Calu3 (cell line): ENCODE measurements around the gene UPK3A. TPM values are rescaled to one million over a fixed set of nuclear protein-coding genes. Genes with fewer than 3 reads are reported as not detected.

Experiments used
- BruUV-seq: library from RNA; stranded (reverse); fragments of 400-500 nt; replicated peaks from 2 replicates; lab custom pipeline; 2021; lab: Mats Ljungman, UMichigan
- CTCF ChIA-PET: fragments of 300-600 bp; sonication (Branson Sonifier 250); formaldehyde crosslinking; loops from one replicate; lab custom pipeline; 2022; ENCODE audit warnings: antibody characterized with exemption; lab: Charles Lee
- DNase-seq: peaks from one replicate; pipeline ENCODE4 v3.0.0; 2022
- H3K27ac Mint-ChIP-seq: one replicate; pipeline ENCODE4 v1.8.0; 2022; ENCODE audit warnings: mixed read lengths; ENCODE audit not compliant: unreplicated experiment
- H3K27me3 Mint-ChIP-seq: one replicate; pipeline ENCODE4 v1.8.0; 2022; ENCODE audit warnings: mixed read lengths; ENCODE audit not compliant: unreplicated experiment
- H3K36me3 Mint-ChIP-seq: one replicate; pipeline ENCODE4 v1.8.0; 2022; ENCODE audit warnings: mild to moderate bottlenecking, moderate library complexity, mixed read lengths; ENCODE audit not compliant: insufficient read depth, unreplicated experiment
- H3K4me1 Mint-ChIP-seq: one replicate; pipeline ENCODE4 v1.8.0; 2022; ENCODE audit warnings: mild to moderate bottlenecking, low read depth, mixed read lengths; ENCODE audit not compliant: unreplicated experiment
- H3K4me3 Mint-ChIP-seq: one replicate; pipeline ENCODE4 v1.8.0; 2022; ENCODE audit warnings: mild to moderate bottlenecking, low read depth, moderate library complexity, mixed read lengths; ENCODE audit not compliant: unreplicated experiment
- H3K9me3 Mint-ChIP-seq: one replicate; pipeline ENCODE4 v1.8.0; 2022; ENCODE audit warnings: low read depth, mixed read lengths; ENCODE audit not compliant: unreplicated experiment
- intact Hi-C: fragments of 100-400 bp; cut with micrococcal nuclease; formaldehyde crosslinking; loops from one replicate; pipeline ENCODE4 v1.10.0; 2022; ENCODE audit not compliant: unreplicated experiment
- total RNA-seq: library from RNA; stranded (reverse); gene quantifications from 2 replicates; pipeline ENCODE4 v1.2.3, GENCODE V29; 2022
- TF ChIP-seq, protein P1 (sequence below): fragments of 200-600 bp; IDR thresholded peaks from one replicate; pipeline ENCODE4 v1.8.0; 2022; ENCODE audit warnings: antibody characterized with exemption; ENCODE audit not compliant: unreplicated experiment

The UPK3A gene
- total RNA-seq, 1 experiment from 2014 or later = not detected

DNA sequence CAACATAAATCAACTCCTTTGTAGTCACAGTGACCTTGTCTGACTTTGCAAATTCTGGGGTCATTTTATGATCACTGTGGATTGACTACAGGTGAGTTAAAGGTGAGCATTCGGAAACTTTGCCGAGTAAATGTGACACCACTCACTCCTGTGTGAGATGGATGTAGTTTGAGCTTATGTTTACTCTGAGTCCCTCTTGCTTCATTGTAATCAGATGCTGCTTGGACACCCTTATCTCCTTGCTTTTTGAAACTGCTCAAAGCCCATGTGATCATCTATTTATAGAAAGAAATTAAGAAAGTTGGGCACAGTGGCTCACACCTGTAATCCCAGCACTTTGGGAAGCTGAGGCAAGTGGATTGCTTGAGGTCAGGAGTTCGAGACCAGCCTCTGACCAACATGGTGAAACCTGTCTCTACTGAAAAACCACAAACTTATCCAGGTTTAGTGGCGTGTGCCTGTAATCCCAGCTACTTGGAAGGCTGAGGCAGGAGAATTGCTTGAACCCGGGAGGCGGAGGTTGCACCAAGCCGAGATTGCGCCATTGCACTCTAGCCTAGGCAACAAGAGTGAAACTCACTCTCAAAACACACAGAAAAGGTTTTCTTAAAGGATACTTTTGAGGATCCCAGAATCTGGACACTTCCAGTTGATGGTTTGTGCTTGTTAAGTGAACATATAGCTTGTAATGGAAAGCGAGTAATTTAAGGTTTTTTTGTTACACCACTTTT is 32.2 kb downstream of the UPK3A start:
- intact Hi-C loops = no loop called here
- Mint-ChIP-seq H3K4me3 (no peak overlapping the region), H3K9me3 (no peaks in the 10 kb centered on the region), H3K27me3 (no peaks in the 10 kb centered on the region), H3K36me3 (peaks cover 5% of the 10 kb centered on the region), H3K27ac (no peak overlapping the region), H3K4me1 (peaks cover 19% of the 10 kb centered on the region)
- CTCF ChIA-PET = interaction anchor here (0.5 to 1.2 kb wide), 2 partner anchors 36 to 45 kb away, joined by 3 read pairs; no protein-coding TSS in a partner anchor
- BruUV-seq = no TSS peak
- DNase-seq = no peak
- TF ChIP-seq, protein P1, sequence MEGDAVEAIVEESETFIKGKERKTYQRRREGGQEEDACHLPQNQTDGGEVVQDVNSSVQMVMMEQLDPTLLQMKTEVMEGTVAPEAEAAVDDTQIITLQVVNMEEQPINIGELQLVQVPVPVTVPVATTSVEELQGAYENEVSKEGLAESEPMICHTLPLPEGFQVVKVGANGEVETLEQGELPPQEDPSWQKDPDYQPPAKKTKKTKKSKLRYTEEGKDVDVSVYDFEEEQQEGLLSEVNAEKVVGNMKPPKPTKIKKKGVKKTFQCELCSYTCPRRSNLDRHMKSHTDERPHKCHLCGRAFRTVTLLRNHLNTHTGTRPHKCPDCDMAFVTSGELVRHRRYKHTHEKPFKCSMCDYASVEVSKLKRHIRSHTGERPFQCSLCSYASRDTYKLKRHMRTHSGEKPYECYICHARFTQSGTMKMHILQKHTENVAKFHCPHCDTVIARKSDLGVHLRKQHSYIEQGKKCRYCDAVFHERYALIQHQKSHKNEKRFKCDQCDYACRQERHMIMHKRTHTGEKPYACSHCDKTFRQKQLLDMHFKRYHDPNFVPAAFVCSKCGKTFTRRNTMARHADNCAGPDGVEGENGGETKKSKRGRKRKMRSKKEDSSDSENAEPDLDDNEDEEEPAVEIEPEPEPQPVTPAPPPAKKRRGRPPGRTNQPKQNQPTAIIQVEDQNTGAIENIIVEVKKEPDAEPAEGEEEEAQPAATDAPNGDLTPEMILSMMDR = no peak

DNA sequence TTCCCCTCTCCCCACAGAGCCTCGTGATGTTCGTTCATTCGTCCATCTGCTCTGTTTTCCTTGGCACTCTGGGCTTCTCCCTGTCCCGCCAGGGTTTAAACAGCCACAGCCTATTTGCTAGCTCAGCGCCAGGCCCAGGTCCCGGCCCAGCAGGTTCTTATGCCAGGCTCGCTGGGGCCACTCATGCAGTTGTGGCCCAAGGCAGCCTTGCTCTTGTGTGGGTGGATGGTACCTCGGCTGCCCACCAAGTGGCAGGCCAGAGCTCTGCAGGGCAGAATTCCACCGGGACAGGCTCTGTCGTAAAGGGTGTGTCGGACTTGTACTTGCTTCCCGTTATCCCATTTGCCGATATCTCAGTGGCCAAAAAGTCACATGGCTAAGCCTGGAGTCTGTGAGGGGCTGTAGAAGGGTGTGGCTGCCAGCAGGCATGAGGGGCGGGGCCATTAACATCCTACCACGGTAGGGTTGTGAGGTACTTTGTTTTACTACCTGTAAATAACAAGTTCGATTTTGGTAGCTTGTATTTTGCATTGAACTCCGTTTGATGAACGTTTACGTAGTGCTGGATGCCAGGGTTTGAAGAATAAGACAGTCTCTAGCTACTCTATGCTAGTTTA is 32.9 kb downstream of the UPK3A start:
- H3K4me1 Mint-ChIP-seq = peaks cover 19% of the 10 kb centered on the region
- intact Hi-C loops = no loop called here
- H3K36me3 Mint-ChIP-seq = peaks cover 5% of the 10 kb centered on the region
- no peak overlapping the region for H3K4me3 Mint-ChIP-seq
- no TSS peak for BruUV-seq
- peak overlapping the region; percentile 8 for H3K27ac Mint-ChIP-seq
- CTCF ChIA-PET = interaction anchor here (0.5 to 1.2 kb wide), 2 partner anchors 36 to 46 kb away, joined by 3 read pairs; no protein-coding TSS in a partner anchor
- DNase-seq = peak; percentile 45
- TF ChIP-seq, protein P1 = peak; percentile 20
- H3K9me3 Mint-ChIP-seq = no peaks in the 10 kb centered on the region
- H3K27me3 Mint-ChIP-seq = no peaks in the 10 kb centered on the region

DNA sequence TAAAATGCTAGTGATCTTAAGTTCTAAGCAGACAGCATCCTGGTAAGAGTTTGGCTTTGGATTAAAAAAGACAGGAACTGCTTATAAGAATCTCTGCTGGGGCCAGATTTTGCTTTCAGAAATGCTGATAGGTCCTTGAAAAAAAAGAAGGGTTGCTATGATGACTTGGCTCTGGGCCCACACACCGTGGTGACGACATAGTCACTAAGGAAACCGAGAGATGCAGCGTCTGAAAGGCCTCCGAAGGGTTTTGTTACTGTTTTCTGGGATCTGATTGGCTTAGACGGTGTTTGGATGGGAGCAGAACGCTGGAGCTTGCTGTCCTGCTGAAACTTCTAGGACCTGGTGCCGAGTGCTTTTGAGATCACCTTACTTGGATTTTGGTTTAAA is 33.4 kb downstream of the UPK3A start:
- BruUV-seq = no TSS peak
- Mint-ChIP-seq H3K27me3 (no peaks in the 10 kb centered on the region), H3K4me3 (no peak overlapping the region), H3K27ac (peak overlapping the region; percentile 8), H3K36me3 (peaks cover 7% of the 10 kb centered on the region), H3K4me1 (peaks cover 19% of the 10 kb centered on the region), H3K9me3 (no peaks in the 10 kb centered on the region)
- TF ChIP-seq, protein P1 = no peak
- CTCF ChIA-PET = interaction anchor here (1.2 kb wide), 1 partner anchor 46 kb away, joined by 3 read pairs; no protein-coding TSS in a partner anchor
- peak; percentile 56 for DNase-seq
- intact Hi-C loops = no loop called here

DNA sequence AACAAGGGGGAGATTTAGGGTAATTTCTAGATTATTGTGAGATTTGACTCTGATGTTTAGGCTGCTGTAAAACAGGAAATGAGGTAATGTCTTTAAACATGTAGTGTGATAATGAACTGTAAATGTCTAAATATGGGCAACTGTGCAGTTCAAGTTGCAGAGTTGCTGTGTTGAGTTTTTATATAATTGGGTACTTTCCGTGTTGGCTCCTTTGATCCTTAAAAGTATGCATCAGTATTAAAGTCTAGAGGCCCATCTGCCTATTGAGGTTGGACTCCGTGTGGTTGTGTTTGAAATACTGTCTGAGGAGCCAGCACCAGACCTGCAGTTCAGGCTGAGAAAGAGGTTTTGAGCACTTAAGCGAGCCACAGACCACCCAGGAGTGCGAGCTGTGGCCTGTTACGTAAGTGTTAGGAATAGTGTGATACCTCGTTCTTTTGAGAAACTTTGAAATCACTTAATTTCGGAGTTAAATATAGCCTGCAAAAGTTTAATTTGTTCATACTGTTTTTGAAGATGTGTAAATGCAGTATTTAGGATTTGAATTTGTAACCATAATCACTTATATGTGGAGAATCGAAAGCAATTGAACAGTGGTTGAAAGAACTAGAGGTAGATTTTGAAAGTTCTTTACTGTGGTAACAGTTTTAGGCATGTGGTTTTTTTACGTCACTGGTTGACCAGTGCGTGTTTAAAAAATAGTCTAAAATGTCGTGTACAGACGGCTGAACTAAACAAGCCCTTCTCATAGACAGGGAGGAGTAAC is 34.0 kb downstream of the UPK3A start:
- no peaks in the 10 kb centered on the region for H3K27me3 Mint-ChIP-seq
- no peak overlapping the region for H3K4me3 Mint-ChIP-seq
- peak overlapping the region; percentile 8 for H3K27ac Mint-ChIP-seq
- H3K9me3 Mint-ChIP-seq = no peaks in the 10 kb centered on the region
- CTCF ChIA-PET = interaction anchor here (1.2 kb wide), 1 partner anchor 47 kb away, joined by 3 read pairs; no protein-coding TSS in a partner anchor
- intact Hi-C loops = no loop called here
- peaks cover 13% of the 10 kb centered on the region for H3K36me3 Mint-ChIP-seq
- DNase-seq = no peak
- no TSS peak for BruUV-seq
- peaks cover 19% of the 10 kb centered on the region for H3K4me1 Mint-ChIP-seq
- TF ChIP-seq, protein P1 = no peak
